ENCODE measurements around the gene RSRC1.
"Not testable (repeated sequence)": the region's sequence is repeated elsewhere in the genome, so short reads cannot be mapped to it uniquely, and the experiment has no call there.

The RSRC1 gene

GRCh38 chr3:158540066-158540465 is 430.2 kb downstream of the RSRC1 start:
- DNase-seq: no peak

GRCh38 chr3:158548691-158549090 is 438.8 kb downstream of the RSRC1 start:
- no peak for DNase-seq

- not testable (repeated sequence) for DNase-seq
Observed at GRCh38 chr3:158549938-158550337, 440.0 kb downstream of the RSRC1 start.

GRCh38 chr3:158552124-158552523 is 442.2 kb downstream of the RSRC1 start:
- no peak for DNase-seq

DNA sequence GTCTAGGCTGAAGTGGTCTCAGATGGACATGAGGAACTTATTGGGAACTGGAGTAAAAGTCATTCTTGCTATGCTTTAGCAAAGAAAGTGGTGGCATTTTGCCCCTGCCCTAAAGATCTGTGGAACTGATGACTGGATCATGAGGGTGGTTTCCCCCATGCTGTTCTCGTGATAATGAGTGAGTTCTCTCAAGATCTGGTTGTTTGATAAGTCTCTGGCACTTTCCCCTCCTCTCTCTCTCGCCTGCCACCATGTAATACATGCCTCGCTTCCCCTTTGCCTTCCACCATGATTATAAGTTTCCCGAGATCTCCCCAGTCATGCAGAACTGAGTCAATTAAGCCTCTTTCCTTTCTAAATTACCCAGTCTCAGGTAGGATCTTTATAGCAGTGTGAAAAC is 449.6 kb downstream of the RSRC1 start:
- no peak for DNase-seq

DNA sequence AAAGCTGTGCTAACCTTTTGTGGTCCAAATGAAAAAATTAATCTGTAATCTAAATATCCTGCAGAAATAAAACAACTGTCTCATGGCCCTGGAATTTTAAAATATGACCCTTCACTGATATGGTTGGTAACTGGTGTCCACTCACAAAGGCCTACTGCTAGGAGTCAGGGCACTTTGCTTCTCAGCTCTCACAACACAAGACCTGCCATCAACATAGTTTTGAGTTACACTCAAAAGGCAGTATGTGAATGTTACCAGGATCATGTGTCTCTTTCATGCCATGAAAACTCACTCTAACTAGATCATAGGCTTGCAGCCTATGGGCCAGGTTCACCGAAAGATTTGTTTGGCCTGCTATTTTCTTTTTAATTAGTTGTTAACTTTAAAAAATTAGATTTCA is 451.1 kb downstream of the RSRC1 start:
- DNase-seq: no peak

DNA sequence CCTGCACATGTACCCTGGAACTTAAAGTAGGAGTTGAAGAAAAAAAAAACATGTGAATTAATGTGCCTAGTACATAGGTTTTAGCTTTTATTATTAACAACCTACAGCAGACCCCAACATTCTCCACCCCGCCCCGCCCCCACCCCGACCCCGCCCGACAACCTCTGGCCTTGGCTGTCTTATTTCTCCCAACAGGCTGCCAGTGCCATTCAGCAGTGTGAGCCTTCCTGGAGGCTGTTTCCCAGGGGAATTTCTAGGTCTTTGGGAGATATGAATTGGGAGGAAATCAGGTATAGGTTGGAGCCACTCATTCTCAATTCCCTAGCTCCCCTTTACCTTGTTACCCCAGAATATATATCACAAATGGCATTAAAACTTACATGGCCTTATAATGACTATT is 452.8 kb downstream of the RSRC1 start:
- no peak for DNase-seq

- DNase-seq: no peak
Observed at GRCh38 chr3:158563076-158563475, 453.2 kb downstream of the RSRC1 start.

DNA sequence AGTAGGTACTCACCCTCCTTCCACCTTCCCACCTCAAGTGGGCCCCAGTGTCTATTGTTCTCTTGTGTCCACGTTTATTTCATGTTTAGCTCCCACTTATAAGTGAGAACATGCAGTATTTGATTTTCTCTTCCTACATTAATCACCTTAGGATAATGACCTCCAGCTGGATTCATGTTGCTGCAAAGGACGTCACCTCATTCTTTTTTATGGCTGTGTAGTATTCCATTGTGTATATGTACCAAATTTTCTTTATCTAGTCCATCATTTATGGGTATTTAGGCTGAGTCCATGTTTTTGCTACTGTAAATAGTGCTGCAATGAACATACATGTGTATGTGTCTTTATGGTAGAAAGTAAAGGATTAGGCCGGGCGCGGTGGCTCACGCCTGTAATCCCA is 455.2 kb downstream of the RSRC1 start:
- no peak for DNase-seq

DNA sequence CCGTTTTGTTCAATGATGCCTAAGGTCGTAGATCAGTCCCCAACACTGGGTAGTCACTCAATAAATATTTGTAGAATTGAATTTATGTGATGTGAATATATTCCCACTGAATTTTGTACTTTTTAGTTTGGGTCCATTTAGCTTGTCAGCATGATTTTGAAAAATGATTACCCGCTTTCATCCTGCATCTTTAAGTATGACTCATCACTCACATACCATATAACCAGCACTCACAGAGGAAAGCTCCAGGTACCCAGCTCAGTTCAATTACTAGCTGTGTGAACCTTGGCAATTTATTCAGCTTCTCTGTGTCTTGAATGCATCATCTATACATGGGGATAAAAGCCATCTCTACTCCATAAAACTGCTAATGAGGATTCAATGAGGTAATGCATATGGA is 458.9 kb downstream of the RSRC1 start:
- DNase-seq: no peak

DNA sequence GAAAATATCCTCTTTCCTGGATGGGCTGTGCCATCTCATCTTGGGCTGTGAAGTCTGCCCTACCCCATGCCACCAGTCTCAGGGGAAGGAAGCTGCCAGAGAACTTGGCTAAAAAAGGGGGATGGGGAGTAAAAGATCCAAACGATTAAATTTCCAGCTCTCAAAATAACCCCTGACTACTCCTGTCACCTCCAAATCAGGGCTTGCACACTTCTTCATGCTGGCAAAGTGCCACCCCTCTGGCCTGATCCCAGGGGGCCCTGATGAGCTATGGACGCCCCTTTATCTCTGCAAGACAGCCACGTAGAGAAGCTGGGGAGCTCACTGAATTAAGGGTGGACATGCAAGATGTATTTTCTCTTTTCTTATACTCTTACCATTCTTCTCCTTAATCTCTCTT is 459.9 kb downstream of the RSRC1 start:
- DNase-seq: no peak

DNA sequence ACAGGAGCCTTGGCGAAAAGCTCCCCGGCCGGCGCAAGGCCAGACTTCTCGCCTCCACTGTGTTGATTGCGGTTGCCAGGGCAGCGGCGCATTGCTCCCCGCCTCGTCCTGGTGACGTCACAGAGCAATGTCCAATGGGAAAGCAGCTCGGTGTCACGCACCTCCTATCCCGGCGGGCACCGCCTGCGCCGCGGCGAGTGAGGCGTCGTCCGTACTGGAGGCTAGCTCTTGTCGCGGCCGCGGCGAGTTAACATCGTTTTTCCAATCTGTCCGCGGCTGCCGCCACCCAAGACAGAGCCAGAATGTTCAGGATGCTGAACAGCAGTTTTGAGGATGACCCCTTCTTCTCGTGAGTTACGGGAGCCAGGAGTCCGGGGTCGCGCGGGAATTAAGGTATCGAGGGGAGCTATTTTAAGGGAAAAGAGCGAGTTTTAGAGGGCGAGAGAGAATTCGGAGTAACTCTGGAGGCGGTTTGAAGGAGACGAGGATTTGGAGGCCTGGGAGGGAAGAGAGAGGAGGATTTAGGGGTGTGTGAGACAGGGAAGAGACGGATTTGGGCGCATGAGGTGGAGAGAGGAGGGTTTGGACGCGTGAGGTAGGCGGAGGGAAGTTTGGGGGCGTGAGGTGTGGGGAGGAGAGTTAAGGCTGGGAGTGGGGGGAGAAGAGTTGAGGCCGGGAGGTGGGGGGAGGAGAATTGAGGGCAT is 461.3 kb downstream of the RSRC1 start, which contains the start of gene MLF1:
TSS of gene MLF1 (plus strand) at position 196 of the 704 bp plus-strand sequence. CDS start at position 303, 107 bp downstream.
- DNase-seq: peak; percentile 60

DNA sequence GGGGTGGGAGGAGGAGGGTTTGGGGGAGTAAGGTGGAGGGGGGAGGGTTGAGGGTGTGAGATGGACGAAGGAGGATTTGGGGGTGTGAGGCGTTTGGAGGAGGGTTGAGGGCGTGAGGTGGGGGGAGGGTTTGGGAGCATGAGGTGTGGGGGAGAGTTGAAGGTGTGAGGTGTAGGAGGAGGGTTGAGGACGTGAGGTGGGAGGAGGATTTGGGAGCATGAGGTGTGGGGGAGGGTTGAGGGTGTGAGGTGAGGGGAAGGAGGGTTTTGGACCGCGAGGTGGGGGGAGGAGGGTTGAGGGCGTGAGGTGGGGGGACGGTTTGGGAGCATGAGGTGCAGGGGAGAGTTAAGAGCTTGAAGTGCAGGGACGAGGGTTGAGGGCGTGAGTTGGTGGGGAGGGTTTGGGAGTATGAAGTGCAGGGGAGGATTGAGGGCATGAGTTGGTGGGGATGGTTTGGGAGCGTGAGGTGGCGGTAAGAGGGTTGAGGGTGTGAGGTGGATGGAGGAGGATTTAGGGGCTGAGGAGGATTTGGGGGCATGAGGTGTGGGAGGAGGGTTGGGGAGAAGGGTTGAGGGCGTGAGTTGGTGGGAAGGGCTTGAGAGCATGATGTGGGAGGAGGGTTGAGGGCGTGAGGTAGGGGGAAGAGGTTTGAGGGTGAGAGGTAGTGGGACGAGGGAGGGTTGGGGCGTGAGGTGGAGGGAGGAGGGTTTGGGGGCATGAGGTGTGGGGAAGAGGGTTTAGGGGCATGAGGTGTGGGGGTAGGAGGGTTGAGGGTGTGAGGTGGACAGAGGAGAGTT is 462.3 kb downstream of the RSRC1 start:
- DNase-seq: no peak

- DNase-seq: no peak
Observed at GRCh38 chr3:158572766-158573060, 462.8 kb downstream of the RSRC1 start.

GRCh38 chr3:158573714-158574113 is 463.8 kb downstream of the RSRC1 start:
- no peak for DNase-seq

- no peak for DNase-seq
Observed at GRCh38 chr3:158574646-158575045, 464.8 kb downstream of the RSRC1 start.

GRCh38 chr3:158590223-158590622 is 480.3 kb downstream of the RSRC1 start:
- no peak for DNase-seq
